Progenitor cell of endocrine pancreas (in vitro differentiated cells): ENCODE results near the gene ROBO3. TPM values are rescaled to one million over a fixed set of nuclear protein-coding genes. Genes with fewer than 3 reads are reported as not detected.
A peak's percentile ranks its signal among the peaks of the same experiment; 100 is the strongest.

Experiments
- DNase-seq: peaks from one replicate; pipeline ENCODE4 v3.0.0; 2021; ENCODE audit warnings: low spot score; ENCODE audit not compliant: unreplicated experiment
- H3K27ac Mint-ChIP-seq: 2 replicates; pipeline ENCODE4 v1.8.0; 2021; ENCODE audit warnings: mild to moderate bottlenecking, moderate library complexity, mixed read lengths
- H3K27me3 Mint-ChIP-seq: 2 replicates; pipeline ENCODE4 v1.8.0; 2021; ENCODE audit warnings: mixed read lengths
- H3K36me3 Mint-ChIP-seq: 2 replicates; pipeline ENCODE4 v1.8.0; 2022; ENCODE audit warnings: mixed read lengths; ENCODE audit not compliant: insufficient read depth
- H3K4me1 Mint-ChIP-seq: 2 replicates; pipeline ENCODE4 v1.8.0; 2021; ENCODE audit warnings: low read depth, mixed read lengths
- H3K4me3 Mint-ChIP-seq: 2 replicates; pipeline ENCODE4 v1.8.0; 2021; ENCODE audit warnings: low read depth, mild to moderate bottlenecking, moderate library complexity, mixed read lengths
- H3K9me3 Mint-ChIP-seq: 2 replicates; pipeline ENCODE4 v1.8.0; 2021; ENCODE audit warnings: low read depth, mixed read lengths
- CTCF ChIP-seq: fragments of 200-600 bp; sonication (generic); IDR thresholded peaks from one replicate; pipeline ENCODE4 v1.5.0; 2021; ENCODE audit warnings: antibody characterized with exemption, mild to moderate bottlenecking; ENCODE audit not compliant: unreplicated experiment
- total RNA-seq: library from RNA; stranded (reverse); gene quantifications from 2 replicates; pipeline ENCODE4 v1.2.1, GENCODE V29; 2021

ROBO3 gene
- total RNA-seq, 1 donor from 2014 or later: 9.9 TPM

- TF ChIP-seq CTCF: no peak
- Mint-ChIP-seq H3K27me3 (peaks cover 70% of the 10 kb centered on the region), H3K36me3 (no peaks in the 10 kb centered on the region), H3K9me3 (no peaks in the 10 kb centered on the region), H3K4me3 (peak overlapping the region; percentile 81), H3K27ac (peak overlapping the region; percentile 88), H3K4me1 (no peaks in the 10 kb centered on the region)
- no peak for DNase-seq
These were observed 11.8 kb downstream of the ROBO3 start for GRCh38 chr11:124876818-124877630.

- Mint-ChIP-seq H3K9me3 (no peaks in the 10 kb centered on the region), H3K4me1 (peaks cover 4% of the 10 kb centered on the region), H3K4me3 (peak overlapping the region; percentile 81), H3K27me3 (peaks cover 64% of the 10 kb centered on the region), H3K36me3 (no peaks in the 10 kb centered on the region), H3K27ac (no peak overlapping the region)
- no peak for DNase-seq
- no peak for TF ChIP-seq CTCF
These were observed 12.3 kb downstream of the ROBO3 start for GRCh38 chr11:124877631-124877909.

- H3K36me3 Mint-ChIP-seq: no peaks in the 10 kb centered on the region
- DNase-seq: no peak
- TF ChIP-seq CTCF: no peak
- H3K27ac Mint-ChIP-seq: no peak overlapping the region
- H3K9me3 Mint-ChIP-seq: no peaks in the 10 kb centered on the region
- H3K4me1 Mint-ChIP-seq: peaks cover 9% of the 10 kb centered on the region
- H3K27me3 Mint-ChIP-seq: peaks cover 58% of the 10 kb centered on the region
- H3K4me3 Mint-ChIP-seq: peak overlapping the region; percentile 22
These were observed 12.9 kb downstream of the ROBO3 start for GRCh38 chr11:124877910-124878758.

- no peak overlapping the region for H3K4me3 Mint-ChIP-seq
- DNase-seq: no peak
- H3K27ac Mint-ChIP-seq: no peak overlapping the region
- H3K9me3 Mint-ChIP-seq: no peaks in the 10 kb centered on the region
- peaks cover 51% of the 10 kb centered on the region for H3K27me3 Mint-ChIP-seq
- no peaks in the 10 kb centered on the region for H3K36me3 Mint-ChIP-seq
- H3K4me1 Mint-ChIP-seq: peaks cover 9% of the 10 kb centered on the region
- TF ChIP-seq CTCF: no peak
These were observed 13.7 kb downstream of the ROBO3 start for GRCh38 chr11:124878759-124879492.
